Endothelial cell (in vitro differentiated cells): ENCODE data around the gene KCNQ1. TPM values are rescaled to one million over a fixed set of nuclear protein-coding genes. Genes with fewer than 3 reads are reported as not detected.

ENCODE experiments used
- DNase-seq: peaks from one replicate; pipeline ENCODE4 v3.0.0; 2021; ENCODE audit warnings: low spot score
- H3K27ac Mint-ChIP-seq: one replicate; pipeline ENCODE4 v1.8.0; 2021; ENCODE audit warnings: mixed read lengths, inconsistent platforms; ENCODE audit not compliant: unreplicated experiment
- H3K27me3 Mint-ChIP-seq: one replicate; pipeline ENCODE4 v1.8.0; 2021; ENCODE audit warnings: mild to moderate bottlenecking, moderate library complexity, mixed read lengths, inconsistent platforms; ENCODE audit not compliant: unreplicated experiment
- H3K36me3 Mint-ChIP-seq: one replicate; pipeline ENCODE4 v1.8.0; 2021; ENCODE audit warnings: mild to moderate bottlenecking, low read depth, mixed read lengths, inconsistent platforms; ENCODE audit not compliant: unreplicated experiment
- H3K4me1 Mint-ChIP-seq: one replicate; pipeline ENCODE4 v1.8.0; 2021; ENCODE audit warnings: mild to moderate bottlenecking, mixed read lengths, inconsistent platforms; ENCODE audit not compliant: unreplicated experiment
- H3K4me3 Mint-ChIP-seq: one replicate; pipeline ENCODE4 v1.8.0; 2021; ENCODE audit warnings: mild to moderate bottlenecking, mixed read lengths, inconsistent platforms; ENCODE audit not compliant: unreplicated experiment
- H3K9me3 Mint-ChIP-seq: one replicate; pipeline ENCODE4 v1.8.0; 2021; ENCODE audit warnings: mixed read lengths, inconsistent platforms; ENCODE audit not compliant: unreplicated experiment
- total RNA-seq: library from RNA; stranded (reverse); fragmentation: NEBNext Ultra II Directional; extraction: Animal tissue kit (Norgen Biotek cat#: 25700); gene quantifications from one replicate; pipeline ENCODE4 v1.2.1, GENCODE V29; 2021; ENCODE audit not compliant: unreplicated experiment
- TF ChIP-seq, protein P1 (sequence below): fragments of 200-600 bp; sonication (generic); IDR thresholded peaks from one replicate; pipeline ENCODE4 v1.5.0; 2021; ENCODE audit warnings: antibody characterized with exemption; ENCODE audit not compliant: unreplicated experiment

Gene KCNQ1
- total RNA-seq, 1 donor from 2014 or later, result 35.3 TPM

DNA sequence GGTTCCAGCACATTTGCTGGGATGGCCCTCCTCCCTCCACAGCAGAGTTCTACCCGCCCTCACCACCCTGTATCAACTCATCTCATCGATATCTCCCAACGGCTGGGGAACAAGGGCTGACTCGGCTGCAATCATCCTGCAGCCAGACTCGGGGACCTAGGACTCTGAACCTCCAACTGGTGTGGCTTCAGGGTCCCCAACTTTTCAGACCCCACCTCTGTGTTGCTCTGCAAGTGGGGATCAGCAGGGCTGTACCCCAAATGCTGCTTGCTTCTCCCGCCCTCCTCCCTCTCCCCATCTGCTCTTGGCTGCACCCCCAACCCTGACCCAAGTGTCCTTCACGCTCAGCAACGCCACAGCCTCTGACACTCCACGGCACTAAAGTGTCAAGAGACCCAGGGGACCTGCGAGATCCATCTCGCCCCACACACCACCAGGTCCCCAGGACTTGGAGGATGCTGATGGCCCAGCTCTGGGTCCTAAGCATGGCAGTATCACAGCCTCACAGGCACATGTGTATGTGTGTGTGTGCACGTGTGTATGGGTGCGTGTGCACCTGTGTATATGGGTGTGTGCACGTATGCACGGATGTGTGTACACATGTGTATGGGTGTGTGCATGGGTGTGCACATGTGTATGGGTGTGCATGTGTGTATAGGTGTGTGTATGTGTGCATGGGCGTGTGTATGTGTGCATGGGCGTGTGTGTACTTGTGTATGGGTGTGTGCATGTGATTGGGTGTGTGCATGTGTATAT, 26.4 kb downstream of the KCNQ1 start:
- Mint-ChIP-seq H3K4me1 (peaks cover 7% of the 10 kb centered on the region), H3K9me3 (no peaks in the 10 kb centered on the region), H3K27me3 (peaks cover 7% of the 10 kb centered on the region), H3K27ac (no peak overlapping the region), H3K4me3 (no peak overlapping the region), H3K36me3 (peaks cover 8% of the 10 kb centered on the region)
- no peak for DNase-seq
- TF ChIP-seq, protein P1, sequence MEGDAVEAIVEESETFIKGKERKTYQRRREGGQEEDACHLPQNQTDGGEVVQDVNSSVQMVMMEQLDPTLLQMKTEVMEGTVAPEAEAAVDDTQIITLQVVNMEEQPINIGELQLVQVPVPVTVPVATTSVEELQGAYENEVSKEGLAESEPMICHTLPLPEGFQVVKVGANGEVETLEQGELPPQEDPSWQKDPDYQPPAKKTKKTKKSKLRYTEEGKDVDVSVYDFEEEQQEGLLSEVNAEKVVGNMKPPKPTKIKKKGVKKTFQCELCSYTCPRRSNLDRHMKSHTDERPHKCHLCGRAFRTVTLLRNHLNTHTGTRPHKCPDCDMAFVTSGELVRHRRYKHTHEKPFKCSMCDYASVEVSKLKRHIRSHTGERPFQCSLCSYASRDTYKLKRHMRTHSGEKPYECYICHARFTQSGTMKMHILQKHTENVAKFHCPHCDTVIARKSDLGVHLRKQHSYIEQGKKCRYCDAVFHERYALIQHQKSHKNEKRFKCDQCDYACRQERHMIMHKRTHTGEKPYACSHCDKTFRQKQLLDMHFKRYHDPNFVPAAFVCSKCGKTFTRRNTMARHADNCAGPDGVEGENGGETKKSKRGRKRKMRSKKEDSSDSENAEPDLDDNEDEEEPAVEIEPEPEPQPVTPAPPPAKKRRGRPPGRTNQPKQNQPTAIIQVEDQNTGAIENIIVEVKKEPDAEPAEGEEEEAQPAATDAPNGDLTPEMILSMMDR, result no peak

GRCh38 chr11:2471804-2472096, 26.9 kb downstream of the KCNQ1 start:
- DNase-seq, result no peak
- H3K27me3 Mint-ChIP-seq, result peaks cover 7% of the 10 kb centered on the region
- H3K4me3 Mint-ChIP-seq, result no peak overlapping the region
- TF ChIP-seq, protein P1, result no peak
- H3K4me1 Mint-ChIP-seq, result peaks cover 7% of the 10 kb centered on the region
- no peak overlapping the region for H3K27ac Mint-ChIP-seq
- peaks cover 8% of the 10 kb centered on the region for H3K36me3 Mint-ChIP-seq
- H3K9me3 Mint-ChIP-seq, result no peaks in the 10 kb centered on the region

DNA sequence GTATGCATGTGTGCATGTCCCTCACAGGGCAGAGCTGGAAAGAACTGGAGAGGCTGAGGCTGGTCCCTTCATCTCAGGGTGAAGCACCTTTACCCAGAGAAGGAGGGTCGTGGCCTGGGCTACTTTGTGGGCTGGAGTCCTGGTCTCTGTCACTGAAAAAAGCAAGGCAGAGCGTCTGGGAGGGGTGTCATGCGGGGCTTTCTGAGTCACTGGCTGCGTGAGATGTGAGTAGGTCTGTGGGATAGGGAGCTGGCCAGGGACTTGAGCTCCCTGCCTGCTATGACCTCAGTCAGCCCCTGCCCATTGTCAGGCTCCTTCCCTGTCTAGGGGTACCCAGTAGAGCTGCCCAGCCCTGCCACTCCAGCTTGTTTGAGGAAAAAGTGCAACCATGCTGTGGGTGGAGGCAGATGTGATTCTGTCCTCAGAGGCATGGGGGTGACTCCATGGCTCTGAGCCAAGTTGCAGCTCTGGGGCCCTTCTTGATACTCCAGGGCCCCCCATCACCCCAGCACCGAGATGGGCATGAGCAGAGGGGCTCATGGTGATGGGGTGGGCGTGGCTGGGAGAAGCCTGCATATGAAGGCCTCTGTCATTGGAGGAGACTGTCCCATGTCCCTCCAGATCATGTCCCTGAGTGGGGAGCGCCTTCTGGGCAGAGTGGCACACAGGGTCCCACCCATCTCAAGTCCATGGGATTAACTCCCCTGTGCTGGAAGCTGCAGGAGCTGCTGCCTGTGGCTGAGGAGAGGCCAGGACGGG, 27.8 kb downstream of the KCNQ1 start:
- H3K9me3 Mint-ChIP-seq, result peaks cover under 1% of the 10 kb centered on the region
- TF ChIP-seq, protein P1, result no peak
- H3K4me1 Mint-ChIP-seq, result peaks cover 7% of the 10 kb centered on the region
- H3K27me3 Mint-ChIP-seq, result peaks cover 7% of the 10 kb centered on the region
- H3K36me3 Mint-ChIP-seq, result peaks cover 14% of the 10 kb centered on the region
- no peak for DNase-seq
- no peak overlapping the region for H3K27ac Mint-ChIP-seq
- no peak overlapping the region for H3K4me3 Mint-ChIP-seq

GRCh38 chr11:2473361-2474058, 28.7 kb downstream of the KCNQ1 start:
- H3K4me1 Mint-ChIP-seq, result peaks cover 7% of the 10 kb centered on the region
- H3K4me3 Mint-ChIP-seq, result no peak overlapping the region
- TF ChIP-seq, protein P1, result no peak
- H3K27ac Mint-ChIP-seq, result no peak overlapping the region
- peaks cover 23% of the 10 kb centered on the region for H3K36me3 Mint-ChIP-seq
- peaks cover 9% of the 10 kb centered on the region for H3K9me3 Mint-ChIP-seq
- H3K27me3 Mint-ChIP-seq, result peaks cover 6% of the 10 kb centered on the region
- no peak for DNase-seq
